Activated naive CD4-positive, alpha-beta T cell treated with anti-CD3 and anti-CD28 coated beads, Interleukin-2, amount 50 U/mL, for 24 hours (primary cell): ENCODE measurements around the gene MTUS2.

Source experiments
- H3K27ac Mint-ChIP-seq: one replicate; pipeline ENCODE4 v1.8.0; 2021; ENCODE audit warnings: mild to moderate bottlenecking, mixed read lengths
- H3K27me3 Mint-ChIP-seq: one replicate; pipeline ENCODE4 v1.8.0; 2021; ENCODE audit warnings: mixed read lengths
- H3K36me3 Mint-ChIP-seq: one replicate; pipeline ENCODE4 v1.8.0; 2021; ENCODE audit warnings: mixed read lengths
- H3K4me1 Mint-ChIP-seq: one replicate; pipeline ENCODE4 v1.8.0; 2021; ENCODE audit warnings: mixed read lengths
- H3K4me3 Mint-ChIP-seq: one replicate; pipeline ENCODE4 v1.8.0; 2021; ENCODE audit warnings: mild to moderate bottlenecking, mixed read lengths
- H3K9me3 Mint-ChIP-seq: one replicate; pipeline ENCODE4 v1.8.0; 2021; ENCODE audit warnings: mixed read lengths

The MTUS2 gene

DNA sequence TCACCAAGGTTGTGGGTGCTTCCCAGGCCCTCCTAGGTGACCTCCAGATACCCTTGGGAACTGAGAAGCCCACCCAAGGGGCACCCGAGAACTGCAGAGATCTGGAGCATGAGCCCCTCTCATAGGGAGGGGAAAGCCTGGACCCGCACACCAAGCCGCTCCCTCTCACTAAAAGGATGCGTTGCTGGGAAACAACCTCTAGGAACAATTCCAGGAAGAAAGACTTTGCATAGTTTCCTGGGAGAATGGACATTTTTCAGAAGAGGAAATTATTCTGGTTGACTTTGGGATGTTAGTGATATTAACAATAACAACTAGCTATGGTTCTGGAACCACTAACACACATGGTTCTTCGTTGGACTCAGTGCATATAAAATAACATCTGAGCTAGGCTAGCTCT is 710.8 kb downstream of the MTUS2 start:
- Mint-ChIP-seq H3K4me3 (no peak overlapping the region), H3K9me3 (no peaks in the 10 kb centered on the region), H3K36me3 (peaks cover 24% of the 10 kb centered on the region), H3K27ac (no peak overlapping the region), H3K4me1 (no peaks in the 10 kb centered on the region), H3K27me3 (no peaks in the 10 kb centered on the region)

DNA sequence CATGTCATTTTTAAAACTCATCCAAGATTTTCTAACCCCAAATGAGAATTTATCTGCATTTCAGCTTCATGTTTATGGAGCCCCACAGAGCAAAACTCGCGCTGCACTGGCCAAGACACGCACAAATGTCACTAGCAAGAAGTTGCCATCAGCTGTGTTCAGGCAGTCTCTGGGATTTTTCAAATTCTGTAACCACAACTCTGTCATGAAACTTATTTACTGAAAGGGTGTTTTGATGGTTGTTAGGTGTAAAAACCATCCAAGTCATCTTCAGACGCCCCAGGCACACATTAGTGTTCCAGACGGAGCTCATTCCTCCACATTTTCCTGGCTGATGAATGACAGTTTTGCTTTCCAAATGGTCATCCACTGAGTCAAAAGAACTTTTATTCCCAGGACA is 712.0 kb downstream of the MTUS2 start:
- H3K27ac Mint-ChIP-seq, result no peak overlapping the region
- H3K27me3 Mint-ChIP-seq, result no peaks in the 10 kb centered on the region
- no peaks in the 10 kb centered on the region for H3K4me1 Mint-ChIP-seq
- peaks cover 21% of the 10 kb centered on the region for H3K36me3 Mint-ChIP-seq
- H3K9me3 Mint-ChIP-seq, result no peaks in the 10 kb centered on the region
- no peak overlapping the region for H3K4me3 Mint-ChIP-seq

DNA sequence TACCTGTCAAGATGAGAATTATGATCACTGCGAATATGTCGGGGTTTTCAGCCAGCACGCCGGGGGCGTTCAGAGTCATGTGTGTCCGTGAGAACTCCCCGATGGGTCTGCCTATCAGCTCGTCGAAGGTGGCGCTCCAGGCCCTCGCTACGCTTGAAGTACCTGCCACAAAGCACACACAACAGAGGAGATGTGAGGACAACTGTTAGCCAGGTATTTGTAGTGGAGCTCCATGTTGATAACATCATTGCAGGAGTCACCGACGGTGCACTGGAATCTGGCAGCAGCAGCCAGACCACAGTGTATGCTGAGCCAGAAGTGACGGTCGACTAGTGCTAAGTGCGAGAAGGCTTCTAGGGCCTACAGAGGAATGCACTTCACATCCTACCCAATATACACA is 712.7 kb downstream of the MTUS2 start:
- H3K27ac Mint-ChIP-seq, result no peak overlapping the region
- no peaks in the 10 kb centered on the region for H3K9me3 Mint-ChIP-seq
- H3K27me3 Mint-ChIP-seq, result no peaks in the 10 kb centered on the region
- H3K4me3 Mint-ChIP-seq, result no peak overlapping the region
- peaks cover 2% of the 10 kb centered on the region for H3K4me1 Mint-ChIP-seq
- peaks cover 20% of the 10 kb centered on the region for H3K36me3 Mint-ChIP-seq

DNA sequence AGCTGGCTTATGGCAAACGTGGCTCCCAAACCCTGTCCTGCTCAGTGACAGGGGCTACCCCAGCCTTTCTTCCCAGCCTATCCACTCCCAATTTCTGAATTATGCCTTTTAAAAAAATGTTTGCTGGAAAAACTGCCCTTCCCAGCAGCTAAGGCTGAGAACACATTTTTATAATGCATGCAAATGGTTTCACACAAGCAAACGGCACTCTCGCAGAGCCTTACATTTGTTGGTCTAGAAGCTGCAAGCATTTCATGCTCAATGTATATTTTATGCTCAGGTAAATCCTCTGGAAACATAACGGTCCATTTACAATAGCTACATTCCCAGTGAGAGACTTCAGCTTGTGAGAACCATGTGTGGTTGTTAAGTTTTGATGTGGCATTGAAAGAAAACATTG is 713.9 kb downstream of the MTUS2 start:
- Mint-ChIP-seq H3K27ac (no peak overlapping the region), H3K4me3 (no peak overlapping the region), H3K27me3 (no peaks in the 10 kb centered on the region), H3K4me1 (peaks cover 9% of the 10 kb centered on the region), H3K36me3 (peaks cover 21% of the 10 kb centered on the region), H3K9me3 (no peaks in the 10 kb centered on the region)

DNA sequence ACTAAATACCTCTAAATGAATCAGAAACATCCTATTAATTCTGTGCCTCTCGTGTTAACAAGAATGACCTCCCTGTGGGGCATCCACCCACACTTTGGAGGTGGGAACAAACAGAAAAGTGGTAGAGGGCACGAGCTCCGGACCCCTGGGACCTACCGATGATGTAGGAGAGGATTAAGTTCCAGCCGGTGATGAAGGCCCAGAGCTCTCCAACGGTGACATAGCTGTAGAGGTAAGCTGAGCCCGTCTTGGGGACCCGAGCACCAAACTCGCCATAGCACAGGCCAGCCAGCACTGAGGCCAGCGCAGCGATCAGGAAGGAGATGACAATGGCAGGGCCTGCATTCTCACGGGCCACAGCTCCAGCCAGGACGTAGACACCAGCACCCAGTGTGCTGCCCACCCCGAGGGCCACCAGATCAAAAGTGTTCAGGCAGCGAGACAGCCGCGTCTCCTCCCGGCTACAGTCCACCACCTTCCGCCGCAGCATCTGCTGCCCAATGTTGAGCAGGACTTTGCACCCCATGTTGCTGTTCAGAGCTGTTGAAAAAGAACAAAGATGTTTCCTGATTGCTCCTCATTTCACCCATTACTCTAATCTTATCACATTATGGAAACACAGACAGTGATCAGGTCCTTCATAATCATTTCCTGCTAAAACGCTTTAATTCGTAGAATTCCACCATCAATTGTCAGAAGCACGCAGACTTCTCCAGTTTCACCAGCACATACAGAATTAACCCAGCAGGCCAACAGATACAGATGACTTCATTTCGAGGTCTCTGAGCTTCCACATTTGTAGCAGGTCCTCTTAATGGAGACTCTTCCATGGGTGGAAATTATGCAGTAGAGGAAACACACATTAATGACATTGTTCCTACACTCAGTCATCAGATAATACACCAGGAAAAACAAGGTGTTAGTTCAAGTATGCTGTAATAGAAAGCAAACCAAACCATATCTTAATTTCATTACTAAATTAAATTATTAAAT is 715.8 kb downstream of the MTUS2 start:
- H3K27ac Mint-ChIP-seq, result no peak overlapping the region
- H3K4me3 Mint-ChIP-seq, result no peak overlapping the region
- peaks cover 13% of the 10 kb centered on the region for H3K36me3 Mint-ChIP-seq
- H3K9me3 Mint-ChIP-seq, result no peaks in the 10 kb centered on the region
- H3K27me3 Mint-ChIP-seq, result no peaks in the 10 kb centered on the region
- H3K4me1 Mint-ChIP-seq, result peaks cover 14% of the 10 kb centered on the region

DNA sequence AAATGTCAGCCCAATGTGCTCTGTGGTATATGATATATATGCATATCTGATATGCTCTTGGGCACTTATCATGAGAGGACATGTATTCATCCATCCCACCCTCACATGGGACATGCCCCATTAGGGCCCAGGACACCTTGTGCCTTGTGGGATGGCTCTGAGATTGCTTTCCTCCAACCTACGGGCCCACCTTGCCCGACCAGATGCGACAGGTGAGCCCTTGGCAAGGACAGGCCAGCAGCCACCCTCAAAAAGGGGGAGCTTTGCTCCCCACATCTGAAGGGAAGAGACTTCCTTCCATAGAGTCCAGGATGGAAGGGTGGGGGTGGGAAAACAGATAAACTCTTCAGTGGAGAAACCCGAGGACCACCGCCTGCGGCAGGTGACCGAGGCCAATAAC is 716.7 kb downstream of the MTUS2 start:
- H3K27ac Mint-ChIP-seq, result no peak overlapping the region
- H3K36me3 Mint-ChIP-seq, result peaks cover 18% of the 10 kb centered on the region
- H3K9me3 Mint-ChIP-seq, result no peaks in the 10 kb centered on the region
- peaks cover 21% of the 10 kb centered on the region for H3K4me1 Mint-ChIP-seq
- no peaks in the 10 kb centered on the region for H3K27me3 Mint-ChIP-seq
- no peak overlapping the region for H3K4me3 Mint-ChIP-seq

DNA sequence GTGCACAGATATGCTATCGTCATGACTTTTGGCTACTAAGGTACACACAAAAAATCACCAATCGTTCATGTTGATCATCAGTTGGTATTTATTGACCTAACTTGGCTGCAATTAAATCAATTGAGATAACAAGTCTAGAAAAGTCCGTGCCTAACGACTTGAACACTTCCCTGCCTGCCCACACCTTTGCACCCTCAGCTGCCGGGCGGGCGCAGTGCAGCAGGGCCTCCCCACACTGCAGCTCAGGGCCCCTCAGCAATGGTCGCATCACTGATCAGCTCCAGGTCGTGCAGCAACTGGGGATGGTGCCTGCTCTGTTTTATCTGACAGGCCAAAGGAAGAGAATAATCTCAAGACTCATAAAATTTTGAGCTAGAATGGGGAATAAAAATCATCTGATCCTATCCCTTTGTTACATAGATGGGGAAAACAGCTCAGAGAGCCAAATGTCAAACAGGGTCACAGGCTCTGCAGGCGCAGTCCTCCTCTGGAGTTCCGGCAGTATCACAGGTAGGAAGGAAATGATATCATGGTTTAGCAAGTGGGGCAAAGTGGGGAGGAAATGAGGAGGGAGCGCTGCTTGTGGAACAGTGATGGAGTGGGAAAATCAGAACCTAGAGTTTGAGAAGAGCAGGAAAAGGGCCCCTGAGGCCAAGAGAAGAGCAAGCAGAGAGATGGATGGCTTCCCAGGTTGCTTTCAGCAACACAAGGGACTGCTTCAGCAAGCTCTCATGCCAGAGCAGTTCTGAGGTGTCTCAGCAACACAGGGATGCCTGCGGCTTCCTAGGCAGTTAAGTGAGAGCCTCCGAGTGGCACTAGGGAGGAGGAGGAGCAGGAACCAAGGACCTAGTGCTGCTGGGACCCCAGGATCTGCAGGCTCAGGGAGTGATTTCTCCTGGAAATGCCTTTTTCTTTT is 717.9 kb downstream of the MTUS2 start:
- H3K9me3 Mint-ChIP-seq, result no peaks in the 10 kb centered on the region
- H3K4me3 Mint-ChIP-seq, result no peak overlapping the region
- peak overlapping the region; percentile 64 for H3K27ac Mint-ChIP-seq
- peaks cover 16% of the 10 kb centered on the region for H3K36me3 Mint-ChIP-seq
- H3K4me1 Mint-ChIP-seq, result peaks cover 28% of the 10 kb centered on the region
- H3K27me3 Mint-ChIP-seq, result no peaks in the 10 kb centered on the region

DNA sequence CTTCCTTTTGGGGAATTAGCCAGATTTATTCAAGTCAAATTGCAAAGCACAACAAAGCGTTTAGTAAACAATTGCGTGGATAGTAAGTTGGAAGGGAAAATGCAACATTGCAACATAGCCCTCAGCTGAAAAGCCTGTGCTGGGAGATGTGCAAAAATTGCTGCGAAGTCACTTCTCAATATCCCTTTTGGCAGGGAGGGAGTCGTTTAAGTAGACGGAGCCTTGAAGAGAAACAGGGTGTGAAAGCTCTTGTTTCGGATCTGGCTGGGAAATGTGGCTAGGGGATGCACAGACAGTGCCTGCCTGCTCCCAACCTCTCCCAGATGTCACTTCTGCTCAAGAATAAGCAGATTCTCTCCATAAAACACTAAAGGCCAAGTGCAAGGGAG is 718.5 kb downstream of the MTUS2 start:
- peaks cover 15% of the 10 kb centered on the region for H3K36me3 Mint-ChIP-seq
- peak overlapping the region; percentile 64 for H3K27ac Mint-ChIP-seq
- no peaks in the 10 kb centered on the region for H3K9me3 Mint-ChIP-seq
- H3K27me3 Mint-ChIP-seq, result no peaks in the 10 kb centered on the region
- H3K4me3 Mint-ChIP-seq, result no peak overlapping the region
- peaks cover 34% of the 10 kb centered on the region for H3K4me1 Mint-ChIP-seq

DNA sequence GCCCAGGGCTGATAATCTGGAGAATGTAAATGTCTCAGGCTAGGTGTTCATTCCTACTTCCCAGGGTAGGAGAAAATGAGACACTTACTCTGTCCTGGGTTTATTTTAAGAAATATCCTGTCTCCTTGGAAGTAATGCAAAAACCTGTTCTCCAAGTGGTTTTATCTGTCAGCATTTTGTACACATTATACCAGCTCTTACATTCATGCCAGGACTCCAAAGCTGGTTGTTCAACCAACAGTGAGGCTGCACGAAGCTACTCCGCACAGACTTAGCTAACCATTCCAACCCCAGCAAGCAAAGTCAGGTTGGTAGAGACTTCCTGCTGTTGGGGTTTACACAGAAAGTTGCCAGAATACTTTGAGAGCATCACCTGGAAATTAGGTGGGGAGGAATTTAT is 719.7 kb downstream of the MTUS2 start:
- Mint-ChIP-seq H3K36me3 (peaks cover 13% of the 10 kb centered on the region), H3K9me3 (no peaks in the 10 kb centered on the region), H3K27ac (no peak overlapping the region), H3K27me3 (no peaks in the 10 kb centered on the region), H3K4me3 (no peak overlapping the region), H3K4me1 (peaks cover 37% of the 10 kb centered on the region)

DNA sequence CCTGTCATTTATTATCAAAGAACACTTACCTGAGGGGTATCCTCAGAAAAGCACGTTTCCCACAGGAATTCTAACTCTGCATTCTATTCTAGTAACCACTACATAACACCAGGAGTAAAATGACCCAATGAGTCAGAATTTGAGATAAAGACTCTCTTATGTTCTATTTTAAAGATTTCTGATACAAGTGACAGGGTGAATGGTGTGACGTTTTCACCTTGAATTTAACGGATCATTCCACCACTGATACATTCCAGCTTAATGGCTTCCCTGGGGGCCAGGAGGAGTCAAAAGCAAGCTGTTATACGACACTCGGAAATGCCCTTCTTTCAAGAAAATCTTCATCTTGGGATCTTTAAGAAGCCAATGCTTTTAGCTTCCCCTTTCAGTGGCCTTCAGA is 720.2 kb downstream of the MTUS2 start:
- peaks cover 40% of the 10 kb centered on the region for H3K4me1 Mint-ChIP-seq
- no peak overlapping the region for H3K27ac Mint-ChIP-seq
- no peaks in the 10 kb centered on the region for H3K27me3 Mint-ChIP-seq
- peaks cover 13% of the 10 kb centered on the region for H3K36me3 Mint-ChIP-seq
- no peak overlapping the region for H3K4me3 Mint-ChIP-seq
- no peaks in the 10 kb centered on the region for H3K9me3 Mint-ChIP-seq

DNA sequence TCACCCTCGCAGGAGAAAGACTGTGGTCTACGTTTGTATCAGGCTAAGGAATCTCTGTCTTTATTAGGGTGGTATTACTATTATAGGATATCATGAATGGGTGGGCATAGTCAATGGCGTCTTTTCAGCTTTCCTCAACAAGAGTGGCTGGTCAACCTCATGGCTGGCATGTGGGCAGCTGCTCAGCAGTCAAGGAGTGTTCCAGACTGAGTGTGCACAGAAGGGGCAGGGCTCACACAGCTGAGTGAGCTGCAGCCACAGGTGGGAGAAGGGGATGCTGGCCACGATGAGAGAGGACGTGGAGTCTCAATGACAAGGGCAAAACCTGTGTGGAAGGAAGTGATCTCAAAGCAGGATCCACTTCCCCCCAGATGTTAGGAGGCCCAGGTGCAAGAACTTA is 720.7 kb downstream of the MTUS2 start:
- Mint-ChIP-seq H3K4me1 (peaks cover 44% of the 10 kb centered on the region), H3K9me3 (no peaks in the 10 kb centered on the region), H3K27me3 (no peaks in the 10 kb centered on the region), H3K27ac (no peak overlapping the region), H3K4me3 (no peak overlapping the region), H3K36me3 (peaks cover 13% of the 10 kb centered on the region)

DNA sequence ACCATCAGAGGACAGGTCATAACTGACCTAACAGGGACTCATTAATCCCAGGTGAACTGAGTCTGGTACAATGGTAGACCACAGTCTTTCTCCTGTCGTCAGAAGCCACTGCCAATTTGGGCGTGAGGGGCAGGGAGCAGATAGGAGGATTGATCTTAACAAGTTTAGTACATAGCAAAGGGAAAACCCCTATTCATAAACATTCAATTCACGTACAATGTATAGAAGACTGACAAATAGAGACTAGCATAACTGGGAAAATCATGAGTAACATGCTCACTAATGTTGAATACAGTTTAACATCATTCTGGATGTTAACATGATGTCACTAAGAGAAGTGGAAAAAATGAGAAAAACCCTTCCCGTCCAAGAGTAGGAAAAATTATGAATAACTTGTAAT is 721.3 kb downstream of the MTUS2 start:
- Mint-ChIP-seq H3K9me3 (no peaks in the 10 kb centered on the region), H3K4me3 (no peak overlapping the region), H3K4me1 (peaks cover 47% of the 10 kb centered on the region), H3K27me3 (no peaks in the 10 kb centered on the region), H3K36me3 (peaks cover 13% of the 10 kb centered on the region), H3K27ac (peak overlapping the region; percentile 73)

DNA sequence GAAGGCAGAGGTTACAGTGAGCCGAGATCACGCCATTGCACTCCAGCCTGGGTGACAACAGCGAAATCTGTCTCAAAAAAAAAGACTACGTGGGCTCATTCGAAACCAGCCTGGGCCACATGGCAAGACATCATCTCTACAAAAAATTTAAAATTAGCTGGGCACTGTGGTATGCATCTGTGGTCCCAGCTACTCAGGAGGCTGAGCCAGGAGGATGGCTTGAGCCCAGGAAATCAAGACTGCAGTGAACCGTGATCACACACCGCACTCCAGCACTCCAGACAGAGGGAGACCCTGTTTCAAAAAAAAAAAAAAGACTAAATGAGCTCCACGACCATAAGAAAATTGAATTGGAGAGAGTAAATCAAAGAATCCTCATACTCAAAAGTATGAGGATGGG is 722.2 kb downstream of the MTUS2 start:
- Mint-ChIP-seq H3K4me1 (peaks cover 53% of the 10 kb centered on the region), H3K9me3 (no peaks in the 10 kb centered on the region), H3K27ac (no peak overlapping the region), H3K36me3 (peaks cover 15% of the 10 kb centered on the region), H3K4me3 (peak overlapping the region; percentile 36), H3K27me3 (no peaks in the 10 kb centered on the region)

DNA sequence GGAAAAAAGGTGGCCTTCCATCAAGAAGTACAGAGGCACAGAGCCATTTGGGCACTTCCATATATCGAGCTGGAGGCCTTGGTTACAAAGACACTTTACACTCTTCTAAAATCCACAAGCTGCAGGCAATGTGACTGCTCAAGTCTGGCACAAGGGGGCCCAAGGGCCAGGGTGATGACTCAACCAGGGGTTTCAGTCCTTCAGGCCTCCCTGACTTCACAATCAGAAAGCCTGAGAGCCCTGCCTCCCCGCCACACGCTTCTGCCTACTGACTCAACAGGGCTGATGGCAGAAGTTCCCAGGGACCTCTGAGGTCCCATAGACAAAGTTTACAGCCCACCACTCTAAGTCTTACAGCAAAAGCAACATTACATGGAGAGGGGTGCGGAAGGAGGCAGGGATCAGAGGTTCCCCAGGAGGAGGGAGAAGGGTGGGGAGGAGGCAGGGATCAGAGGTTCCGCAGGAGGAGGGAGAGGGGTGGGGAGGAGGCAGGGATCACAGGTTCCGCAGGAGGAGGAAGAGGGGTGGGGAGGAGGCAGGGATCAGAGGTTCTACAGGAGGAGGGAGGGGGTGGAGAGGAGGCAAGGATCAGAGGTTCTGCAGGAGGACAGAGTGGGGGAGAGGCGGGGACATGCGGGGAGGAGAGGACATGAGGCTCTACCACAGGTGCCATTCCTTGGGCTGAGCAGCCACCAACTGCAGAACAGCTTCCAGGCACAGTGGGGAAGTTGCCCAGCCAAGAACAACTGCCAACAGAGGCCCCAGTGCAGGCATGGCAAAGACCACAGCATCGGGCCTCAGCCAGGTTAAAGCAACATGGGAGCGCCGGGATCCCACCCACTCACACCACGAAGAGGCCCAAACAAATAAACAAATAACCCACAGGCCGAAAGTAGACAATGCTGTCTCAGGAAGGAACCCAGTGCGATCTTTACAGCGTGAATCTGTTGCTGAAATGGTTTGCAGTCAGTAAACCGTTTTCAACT is 723.4 kb downstream of the MTUS2 start:
- Mint-ChIP-seq H3K9me3 (no peaks in the 10 kb centered on the region), H3K4me1 (peaks cover 54% of the 10 kb centered on the region), H3K27me3 (no peaks in the 10 kb centered on the region), H3K36me3 (peaks cover 14% of the 10 kb centered on the region), H3K4me3 (no peak overlapping the region), H3K27ac (peak overlapping the region; percentile 79)

DNA sequence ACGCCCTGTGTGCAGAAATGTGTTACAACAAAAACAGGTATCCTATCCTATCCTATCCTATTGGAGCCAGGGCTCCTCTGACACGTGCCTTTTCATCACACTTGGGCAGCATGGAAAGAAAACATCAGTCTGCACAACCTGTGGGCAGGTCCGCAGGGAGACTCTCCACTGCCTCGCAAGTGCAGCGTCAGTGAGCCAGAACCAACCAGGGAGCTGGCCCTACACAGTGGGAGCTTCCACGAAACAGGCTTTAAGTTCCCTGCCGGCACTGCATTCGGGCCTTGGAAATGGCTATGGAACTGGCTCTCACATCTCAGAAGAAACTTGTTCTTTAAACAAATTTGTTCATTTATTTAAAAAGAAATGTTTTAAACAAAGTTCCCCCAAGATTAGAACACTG is 725.8 kb downstream of the MTUS2 start:
- Mint-ChIP-seq H3K27ac (no peak overlapping the region), H3K36me3 (peaks cover 20% of the 10 kb centered on the region), H3K4me1 (peaks cover 54% of the 10 kb centered on the region), H3K4me3 (no peak overlapping the region), H3K27me3 (no peaks in the 10 kb centered on the region), H3K9me3 (no peaks in the 10 kb centered on the region)
